G401 (cell line): ENCODE results near the gene STRN. TPM values are rescaled to one million over a fixed set of nuclear protein-coding genes. Genes with fewer than 3 reads are reported as not detected.
"Not testable (repeated sequence)": the region's sequence is repeated elsewhere in the genome, so short reads cannot be mapped to it uniquely, and the experiment has no call there.

Experiments used
- DNase-seq: peaks from one replicate; pipeline ENCODE4 v3.0.0-alpha.2; 2015; ENCODE audit warnings: low spot score
- in situ Hi-C: cut with HindIII; loops from 2 replicates; pipeline ENCODE4 v1.10.0; 2016; ENCODE audit warnings: low sequenced_read_pairs, mixed read lengths
- total RNA-seq: library from RNA; depleted of rRNA; stranded (reverse); fragments of >200 nt; shearing (Covaris generic); gene quantifications from 2 replicates; pipeline ENCODE4 v1.2.3, GENCODE V29; 2014

The STRN gene
- total RNA-seq, 1 experiment from 2014 or later, result 6.6 TPM

DNA sequence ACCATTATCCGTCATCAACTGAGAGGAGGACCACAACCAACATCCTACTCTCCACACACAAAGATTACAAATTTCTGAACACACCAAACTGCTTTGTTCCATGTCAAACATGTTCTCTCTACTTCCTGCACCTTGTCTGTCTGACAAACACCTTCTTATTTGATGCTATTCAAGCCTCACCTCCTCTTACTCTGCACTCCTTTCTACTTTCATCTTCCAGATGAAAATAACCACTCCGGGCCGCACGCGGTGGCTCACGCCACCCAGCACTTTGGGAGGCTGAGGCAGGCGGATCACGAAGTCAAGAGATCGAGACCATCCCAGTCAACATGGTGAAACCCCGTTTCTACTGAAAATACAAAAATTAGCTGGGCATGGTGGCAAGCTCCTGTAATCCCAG is 43.7 kb downstream of the STRN start:
- DNase-seq, in situ Hi-C loops: not testable (repeated sequence)

DNA sequence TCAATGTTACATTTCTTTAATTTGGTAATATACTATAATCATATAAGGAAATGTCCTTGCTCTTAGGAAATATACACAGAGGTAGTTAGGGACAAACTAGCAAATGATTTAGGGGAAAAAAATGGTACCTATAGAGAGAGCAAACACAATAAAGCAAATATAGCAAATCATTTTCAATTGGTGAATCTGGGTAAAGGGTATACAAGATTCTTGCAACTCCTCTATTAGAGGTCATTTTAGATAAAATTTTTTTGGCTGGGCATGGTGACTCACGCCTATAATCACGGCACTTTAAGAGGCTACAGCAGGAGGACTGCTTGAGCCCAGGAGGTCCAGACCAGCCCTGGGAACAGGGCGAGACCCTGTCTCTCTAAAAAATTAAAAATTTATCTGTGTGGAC is 44.4 kb downstream of the STRN start:
- in situ Hi-C loops, result no loop called here
- DNase-seq, result no peak

DNA sequence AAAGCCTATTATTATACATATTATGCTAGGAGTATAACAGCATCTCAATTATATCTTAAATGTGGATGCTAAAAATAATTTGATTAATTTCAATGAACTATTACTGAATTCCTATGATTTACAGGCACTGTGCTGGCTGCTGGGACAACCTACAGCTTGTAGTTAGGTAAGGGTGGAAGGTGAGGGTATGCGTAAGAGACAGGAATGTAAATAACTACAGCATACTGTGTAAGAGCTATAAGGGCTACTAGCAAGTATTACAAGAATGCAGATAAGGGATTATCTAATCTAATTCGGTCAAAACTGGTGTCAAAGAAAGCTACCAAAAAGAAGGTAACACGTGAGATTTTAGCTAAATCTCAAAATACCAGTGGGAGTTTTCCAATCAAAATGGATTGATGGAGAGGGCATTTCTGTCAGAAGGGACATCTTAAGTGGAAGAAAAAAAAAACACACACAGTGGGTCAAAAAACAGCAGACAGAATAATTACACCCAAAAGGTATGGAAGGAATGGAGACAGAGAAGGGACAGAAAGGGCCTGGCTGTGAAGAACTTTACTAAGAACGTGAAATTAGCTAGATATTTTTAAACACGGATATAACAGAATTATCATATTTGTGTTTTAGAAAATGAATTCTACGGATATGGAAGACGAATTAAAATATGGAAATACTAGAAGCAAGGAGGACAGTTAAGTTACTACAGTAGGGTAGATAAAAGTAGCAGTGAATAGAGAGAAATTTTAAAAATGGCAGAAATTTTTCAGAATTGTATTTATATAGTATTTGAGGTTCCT is 47.1 kb downstream of the STRN start:
- DNase-seq, result no peak
- in situ Hi-C loops, result no loop called here

DNA sequence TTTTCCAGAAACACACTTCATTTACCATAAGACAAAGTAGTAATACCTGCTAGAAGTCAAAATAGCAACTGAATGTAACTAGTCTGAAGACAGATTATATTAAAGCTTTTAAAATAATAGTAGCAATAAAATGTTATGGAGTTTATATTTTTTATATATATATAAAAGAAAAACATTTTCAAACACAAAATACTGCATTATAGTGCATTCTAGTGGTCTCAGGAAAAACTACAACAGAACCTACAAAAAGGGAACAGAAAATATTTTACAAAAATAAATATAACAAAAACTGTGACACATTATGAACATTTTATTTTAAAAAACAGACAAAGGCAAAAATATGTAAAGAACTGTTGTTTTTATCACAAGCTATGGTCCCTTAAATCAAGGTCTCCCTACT is 48.0 kb downstream of the STRN start:
- no peak for DNase-seq
- in situ Hi-C loops, result no loop called here

DNA sequence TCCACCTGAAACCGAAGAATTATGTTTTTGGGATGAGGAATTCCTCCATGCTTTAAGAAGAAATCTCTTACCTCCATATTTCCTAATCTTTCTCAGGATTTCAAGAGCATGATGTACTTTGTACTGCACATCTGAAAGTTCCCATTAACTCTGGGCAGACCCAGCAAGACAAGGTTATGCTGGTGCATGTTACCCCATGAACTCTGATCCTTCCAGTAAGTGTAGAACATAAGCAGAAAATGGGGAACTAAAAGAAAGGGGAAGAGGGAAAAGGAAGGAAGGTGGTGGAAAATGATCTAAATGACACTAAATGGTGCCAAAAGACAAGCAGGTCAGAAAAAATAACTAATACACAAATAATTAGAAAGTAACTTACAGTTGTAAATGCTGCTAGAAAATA is 50.7 kb downstream of the STRN start:
- DNase-seq, result no peak
- in situ Hi-C loops, result no loop called here

DNA sequence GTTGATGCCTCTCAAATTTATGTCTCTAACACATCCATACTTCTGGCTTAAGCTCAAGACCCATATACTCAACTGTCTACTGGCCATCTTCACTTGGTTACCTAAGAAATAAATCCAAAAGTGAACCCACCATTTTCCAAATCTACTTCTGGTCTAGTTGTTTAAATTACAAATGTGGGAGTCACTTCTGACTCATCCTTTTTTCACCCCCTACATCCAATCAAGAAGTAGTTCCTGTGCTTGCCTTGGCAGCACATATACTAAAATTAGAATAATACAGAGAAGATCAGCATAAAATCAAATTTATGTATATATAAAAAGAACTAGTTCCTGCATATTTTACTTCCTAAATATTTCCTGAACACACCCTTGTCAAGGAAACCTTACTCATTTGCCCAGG is 53.6 kb downstream of the STRN start:
- DNase-seq, result no peak
- in situ Hi-C loops, result no loop called here

DNA sequence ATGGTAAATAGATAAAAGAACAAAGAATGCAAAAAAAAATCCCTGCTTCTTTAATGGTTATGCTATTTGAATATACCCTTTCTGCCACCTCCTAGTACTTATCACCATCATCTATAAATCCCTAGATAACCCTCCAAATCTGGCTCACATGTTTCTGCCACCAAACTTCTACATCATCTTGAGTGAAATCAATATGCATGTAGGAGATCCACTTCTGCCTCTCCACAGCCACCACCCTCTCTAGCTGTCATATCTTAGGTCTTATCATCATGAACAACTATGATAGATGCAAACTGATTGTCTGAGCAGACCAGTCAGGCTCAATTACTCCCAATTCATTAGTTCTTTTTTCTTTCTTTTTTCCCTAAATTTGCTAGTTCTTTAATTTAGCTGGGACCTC is 55.3 kb downstream of the STRN start:
- no peak for DNase-seq
- in situ Hi-C loops, result no loop called here

DNA sequence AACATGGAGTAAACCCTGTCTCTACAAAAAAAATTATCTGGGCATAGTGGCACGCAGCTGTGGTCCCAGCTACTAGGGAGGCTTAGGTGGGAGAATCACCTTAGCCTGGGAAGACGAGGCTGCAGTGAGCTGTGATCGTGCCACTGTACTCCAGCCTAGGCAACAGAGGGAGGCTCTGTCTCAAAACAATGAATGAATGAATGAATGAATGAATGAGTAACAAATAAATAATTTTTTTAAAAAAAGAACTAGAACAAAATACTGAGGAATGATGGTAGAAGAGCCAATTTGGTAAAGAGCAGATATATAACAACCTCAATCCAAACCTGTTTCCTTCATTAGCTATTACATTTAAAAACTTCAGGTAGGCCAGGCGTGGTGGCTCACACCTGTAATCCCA is 60.1 kb downstream of the STRN start:
- in situ Hi-C loops, result no loop called here
- DNase-seq, result no peak

DNA sequence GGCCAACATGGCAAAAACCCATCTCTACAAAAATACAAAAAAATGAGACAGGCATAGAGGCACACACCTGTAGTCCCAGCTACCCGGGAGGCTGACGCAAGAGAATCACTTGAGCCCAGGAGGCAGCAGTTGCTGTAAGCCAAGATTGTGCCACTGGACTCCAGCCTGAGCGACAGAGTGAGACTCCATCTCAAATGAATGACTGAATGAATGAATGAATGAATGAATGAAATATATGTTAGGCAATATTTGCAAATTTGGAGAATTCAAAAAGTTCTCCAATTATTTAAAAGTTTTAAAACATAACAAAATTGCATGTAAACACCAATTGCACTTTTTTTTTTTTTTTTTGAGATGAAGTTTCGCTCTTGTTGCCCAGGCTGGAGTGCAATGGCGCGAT is 61.7 kb downstream of the STRN start:
- DNase-seq, result no peak
- in situ Hi-C loops, result no loop called here

DNA sequence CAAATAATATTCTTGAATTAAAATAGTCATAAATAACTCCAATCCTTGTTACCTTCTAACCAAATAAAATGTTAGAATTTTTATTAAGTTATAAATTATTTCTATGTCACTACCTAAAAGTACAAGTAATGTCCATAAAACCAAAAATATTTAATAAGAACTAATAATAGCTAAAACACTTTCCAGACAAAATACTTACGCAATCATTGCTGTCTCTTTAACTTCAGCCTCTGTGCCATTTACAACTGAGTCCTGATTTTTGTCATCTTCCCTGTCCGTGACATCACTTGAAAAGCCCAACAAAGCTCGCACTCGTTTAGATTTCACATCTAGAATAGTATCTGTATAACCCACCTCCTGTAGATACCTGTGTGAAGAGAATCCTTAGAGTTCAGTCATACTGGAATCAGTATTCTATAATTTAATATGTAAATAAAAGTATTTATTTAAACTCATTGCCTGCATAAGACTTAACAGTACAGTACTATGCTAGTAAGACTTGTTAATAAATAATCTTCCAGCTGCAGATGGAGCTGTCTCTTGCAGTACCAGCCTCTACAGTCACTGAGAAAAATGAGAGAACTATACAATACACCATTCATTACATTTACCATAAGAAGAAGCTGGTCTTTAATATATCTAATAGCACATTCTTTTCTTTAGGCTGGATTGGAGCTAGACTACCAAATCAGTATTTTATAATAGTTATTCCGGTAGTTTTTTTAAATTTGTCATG is 63.8 kb downstream of the STRN start:
- in situ Hi-C loops, result no loop called here
- no peak for DNase-seq

DNA sequence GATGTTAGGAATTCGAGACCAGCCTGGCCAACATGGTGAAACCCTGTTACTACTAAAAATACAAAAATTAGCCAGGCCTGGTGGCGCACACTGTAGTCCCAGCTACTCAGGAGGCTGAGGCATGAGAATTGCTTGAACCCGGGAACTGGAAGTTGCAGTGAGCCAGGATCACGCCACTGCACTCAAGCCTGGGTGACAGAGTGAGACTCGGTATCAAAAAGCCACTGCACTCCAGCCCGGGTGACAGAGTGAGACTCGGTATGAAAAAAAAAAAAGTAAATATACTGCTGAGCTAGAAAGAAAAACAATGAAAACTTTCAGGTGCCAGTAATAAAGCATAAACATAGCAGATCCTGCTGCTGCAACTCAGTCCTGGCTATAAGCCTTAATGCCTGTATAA is 73.5 kb downstream of the STRN start:
- in situ Hi-C loops, result no loop called here
- no peak for DNase-seq

DNA sequence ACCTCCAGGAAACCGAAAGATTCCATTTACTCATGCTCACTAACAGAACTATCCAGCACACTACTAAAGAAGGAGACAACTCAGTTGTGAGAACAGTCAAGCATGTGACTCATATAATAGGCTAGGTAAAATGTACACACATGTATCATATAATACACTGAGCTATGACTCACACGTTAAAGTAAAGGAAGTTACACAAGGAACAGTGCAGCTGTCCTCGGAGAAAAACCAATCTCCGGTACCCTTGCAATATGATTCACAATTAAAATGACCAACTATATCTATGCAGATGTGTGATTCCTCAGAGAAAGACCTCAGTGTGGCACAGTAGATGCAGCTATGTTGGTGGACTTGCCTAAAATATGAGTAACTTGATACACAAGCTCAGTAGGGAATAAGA is 76.5 kb downstream of the STRN start:
- in situ Hi-C loops, result no loop called here
- no peak for DNase-seq

DNA sequence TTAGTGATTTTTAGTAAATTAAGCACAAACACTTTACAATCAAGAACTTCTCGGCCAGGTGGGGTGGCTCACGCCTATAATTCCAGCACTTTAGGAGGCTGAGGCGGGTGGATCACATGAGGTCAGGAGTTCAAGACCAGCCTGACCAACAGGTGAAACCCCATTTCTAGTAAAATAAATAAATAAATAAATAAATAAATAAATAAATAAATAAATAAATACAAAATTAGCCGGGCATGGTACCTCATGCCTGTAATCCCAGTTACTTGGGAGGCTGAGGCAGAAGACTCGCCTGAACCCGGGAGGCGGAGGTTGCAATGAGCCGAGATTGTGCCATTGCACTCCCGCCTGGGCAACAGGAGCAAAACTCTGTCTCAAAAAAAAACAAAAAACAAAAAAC is 79.2 kb downstream of the STRN start:
- DNase-seq, in situ Hi-C loops: not testable (repeated sequence)

DNA sequence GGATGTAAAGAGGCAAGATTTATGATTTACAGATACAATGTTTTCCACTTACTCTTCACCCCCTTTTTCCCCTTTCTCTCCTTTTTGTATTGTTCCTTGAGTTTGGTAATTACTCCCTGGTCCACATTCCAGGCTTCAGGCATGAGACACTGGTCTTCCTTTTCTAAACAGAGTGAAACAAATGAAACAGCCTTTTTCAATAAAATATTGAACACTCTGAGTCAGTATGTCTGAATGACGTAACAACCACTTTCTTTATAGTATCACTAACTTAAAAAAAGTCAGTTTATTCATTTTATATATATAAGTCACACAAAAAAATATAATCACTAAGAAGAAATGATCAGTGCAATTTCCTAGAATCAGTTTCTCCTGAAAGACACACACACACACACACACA is 79.7 kb downstream of the STRN start:
- no peak for DNase-seq
- in situ Hi-C loops, result no loop called here

DNA sequence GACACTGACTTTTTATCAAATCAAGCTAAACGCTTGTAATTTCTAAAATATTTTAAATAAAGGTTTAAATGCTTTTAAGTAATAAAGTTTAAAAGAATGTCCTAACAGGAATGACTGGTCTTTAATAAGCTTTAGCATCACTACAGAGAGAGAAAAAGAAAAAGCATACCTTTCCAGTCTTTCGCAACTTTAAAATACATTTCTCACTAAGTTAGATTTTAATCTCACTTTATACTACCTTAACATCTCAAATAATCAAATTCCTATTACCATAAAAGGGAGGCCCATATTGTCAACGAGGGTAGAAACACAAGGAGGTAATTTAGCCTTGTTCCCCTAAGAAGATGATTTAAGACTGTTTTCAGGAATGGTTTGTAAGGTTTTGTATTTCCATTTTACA is 80.7 kb downstream of the STRN start:
- DNase-seq, result no peak
- in situ Hi-C loops, result no loop called here

DNA sequence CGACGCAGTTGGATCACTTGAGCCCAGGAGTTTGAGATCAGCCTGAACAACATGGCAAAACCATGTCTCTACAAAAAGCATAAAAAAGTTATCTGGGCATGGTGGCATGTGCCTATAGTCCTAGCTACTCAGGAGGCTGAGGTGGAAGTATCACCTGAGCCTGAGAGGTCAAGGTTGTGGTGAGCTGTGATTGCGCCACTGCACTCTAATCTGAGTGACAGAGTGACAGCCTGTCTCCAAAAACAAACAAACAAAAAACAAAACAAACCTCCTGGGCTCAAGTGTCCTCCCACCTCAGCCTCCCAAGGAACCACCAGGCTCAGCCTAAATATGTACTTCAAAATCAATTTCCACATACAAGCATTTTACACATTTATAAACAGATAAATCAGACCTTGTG is 83.8 kb downstream of the STRN start:
- in situ Hi-C loops, result no loop called here
- DNase-seq, result no peak

DNA sequence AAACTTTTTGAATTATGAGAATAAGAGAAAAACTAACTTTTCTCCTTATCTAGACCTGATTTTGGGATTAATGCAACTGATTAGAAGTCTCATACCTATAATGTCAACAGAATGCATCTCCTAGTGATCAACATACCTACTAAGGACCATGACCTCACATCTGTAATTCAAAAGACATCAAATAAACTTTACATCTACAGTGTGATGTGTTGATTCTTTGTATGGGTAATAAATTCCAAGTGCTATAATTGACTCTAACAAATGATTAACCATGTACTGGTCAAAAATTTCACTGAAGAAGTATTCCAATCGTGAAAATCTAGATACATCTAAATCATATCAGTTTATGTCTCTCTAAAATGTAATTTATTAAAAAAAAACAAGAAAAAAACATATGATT is 84.5 kb downstream of the STRN start:
- in situ Hi-C loops, result no loop called here
- no peak for DNase-seq

DNA sequence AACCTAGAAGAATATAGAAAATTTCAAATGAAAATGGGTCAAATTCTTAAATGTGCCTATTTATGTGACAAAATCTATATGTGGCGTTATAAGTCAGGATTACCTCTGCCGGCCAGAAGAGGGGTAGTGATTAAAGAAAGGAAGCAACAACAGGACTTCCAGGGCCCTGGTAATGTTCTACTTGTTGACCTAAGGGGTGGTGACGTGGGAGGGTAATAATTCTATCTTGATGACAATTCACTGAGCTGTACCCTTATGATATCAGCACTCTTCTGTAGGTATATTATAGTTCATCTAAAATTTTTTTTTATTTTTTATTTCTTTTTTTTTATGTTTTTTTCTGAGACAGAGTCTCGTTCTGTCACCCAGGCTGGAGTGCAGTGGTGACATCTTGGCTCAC is 87.9 kb downstream of the STRN start:
- no peak for DNase-seq
- in situ Hi-C loops, result no loop called here

DNA sequence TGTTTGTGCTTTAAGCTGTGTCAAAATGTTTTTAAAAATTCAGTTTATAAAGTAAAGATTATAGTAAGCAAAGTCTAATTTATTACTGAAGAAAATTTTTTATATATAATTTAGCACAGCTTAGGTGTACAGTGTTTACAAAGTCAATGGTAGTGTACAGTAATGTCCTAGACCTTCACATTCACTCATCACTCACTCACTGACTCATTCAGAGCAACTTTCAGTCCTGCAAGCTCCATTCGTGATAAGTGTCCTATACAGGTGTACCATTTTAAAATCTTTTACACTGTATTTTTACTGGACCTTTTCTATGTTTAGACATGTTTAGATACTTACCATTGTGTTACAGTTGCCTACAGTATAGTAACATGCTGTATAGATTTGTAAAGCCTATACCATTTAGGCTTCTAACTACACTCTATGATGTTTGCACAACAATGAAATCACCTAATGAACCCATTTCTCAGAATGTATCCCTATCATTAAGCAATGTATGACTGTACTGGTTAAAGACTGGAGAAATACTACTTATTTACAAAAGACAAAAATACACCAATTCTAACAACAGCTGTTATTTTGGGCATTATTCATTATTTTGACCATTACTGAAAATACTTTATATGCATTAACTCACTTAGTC is 95.1 kb downstream of the STRN start:
- no peak for DNase-seq
- in situ Hi-C loops, result no loop called here

DNA sequence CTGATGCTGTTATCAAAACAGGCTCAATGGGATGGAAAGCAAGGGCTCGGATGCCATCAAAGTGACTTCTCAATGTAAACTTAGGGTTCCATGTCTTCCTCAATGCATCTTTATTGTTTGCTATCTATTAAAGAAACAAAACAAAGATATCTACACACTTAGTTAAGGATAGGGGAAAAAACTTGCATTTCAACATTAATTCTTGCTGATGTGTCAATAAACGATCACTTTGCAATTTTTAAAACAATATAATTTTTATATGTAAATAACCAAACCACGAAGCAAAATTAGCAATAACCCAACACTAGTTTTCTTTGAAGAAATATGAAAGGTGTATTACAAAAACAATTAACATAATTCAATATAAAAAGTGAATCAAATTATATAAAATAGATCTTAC is 96.7 kb downstream of the STRN start:
- no peak for DNase-seq
- in situ Hi-C loops, result no loop called here
